GM19452 (cell line): ENCODE results near the gene HOXA5.

Experiments
- ATAC-seq: cut with Tn5 transposase; IDR thresholded peaks from one replicate; pipeline ENCODE4 v1.9.1; 2021; ENCODE audit not compliant: unreplicated experiment

Gene HOXA5

GRCh38 chr7:27160546-27161213 is 17.2 kb upstream of the HOXA5 start:
- ATAC-seq, result peak; percentile 66

DNA sequence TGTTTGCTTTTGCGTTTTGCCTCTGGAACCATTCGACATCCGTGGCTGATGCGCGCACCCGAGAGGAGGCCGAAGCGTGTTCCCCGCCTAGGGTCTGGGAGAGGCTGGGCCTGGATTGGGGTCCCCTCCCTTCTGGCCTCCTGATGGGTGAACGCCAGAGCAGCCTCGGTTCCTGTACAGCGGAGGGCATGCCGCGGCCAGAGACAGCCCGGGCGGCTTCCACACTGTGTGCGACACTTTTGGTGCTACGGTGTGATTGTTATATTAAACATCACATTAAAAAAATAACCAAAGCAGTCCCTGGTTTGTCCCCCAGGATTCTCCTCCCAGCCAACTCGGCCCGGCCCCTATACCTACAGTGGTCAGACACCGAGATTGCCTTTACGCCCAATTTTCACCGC is 16.7 kb upstream of the HOXA5 start:
- ATAC-seq, result no peak

GRCh38 chr7:27159266-27160144 is 16.0 kb upstream of the HOXA5 start:
- no peak for ATAC-seq

- ATAC-seq, result no peak
Measured at GRCh38 chr7:27158436-27159265, 15.2 kb upstream of the HOXA5 start.

DNA sequence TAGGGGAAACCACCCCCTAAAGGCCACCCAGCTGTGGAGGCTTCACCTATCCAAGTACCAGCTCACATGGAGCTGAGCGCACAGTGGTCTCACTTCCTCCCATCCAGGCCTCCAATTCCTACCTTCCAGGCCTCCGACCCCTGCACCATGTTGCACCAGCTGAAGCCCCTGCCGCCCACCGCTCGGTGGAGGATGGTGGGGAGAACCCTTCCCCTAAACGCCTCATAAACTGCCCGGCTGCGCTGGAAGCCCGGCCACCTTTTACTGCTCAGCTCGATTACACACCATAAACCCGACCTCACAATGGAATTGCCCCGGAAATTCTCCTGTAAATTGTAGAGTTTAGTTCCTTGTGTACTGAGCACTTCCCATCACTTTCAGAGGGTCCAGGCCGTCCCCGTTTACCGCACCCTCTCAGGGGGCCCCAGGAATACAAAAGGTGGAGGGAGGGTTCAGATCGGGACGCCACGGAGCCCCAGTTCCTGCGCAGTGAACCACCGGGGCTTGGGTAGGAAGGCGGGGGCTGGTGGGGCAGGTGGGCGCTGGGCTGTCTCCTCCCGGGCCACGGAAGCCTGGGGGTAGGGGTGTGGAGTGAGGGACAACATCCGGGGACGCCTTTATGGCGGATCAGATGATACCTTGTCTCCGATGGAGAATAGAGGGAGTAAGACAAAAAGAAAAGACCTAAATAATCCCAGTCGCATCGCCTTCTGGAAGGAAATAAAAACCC is 14.4 kb upstream of the HOXA5 start:
- ATAC-seq, result no peak

- ATAC-seq, result no peak
Measured at GRCh38 chr7:27156916-27157701, 13.6 kb upstream of the HOXA5 start.

- no peak for ATAC-seq
Measured at GRCh38 chr7:27156508-27156898, 13.0 kb upstream of the HOXA5 start, which contains the start of gene HOXA7. HOXA7 (minus strand) TSS chr7:27156675; CDS start chr7:27156545, 130 bp downstream.

- no peak for ATAC-seq
Measured at GRCh38 chr7:27155816-27156507, 12.5 kb upstream of the HOXA5 start.

DNA sequence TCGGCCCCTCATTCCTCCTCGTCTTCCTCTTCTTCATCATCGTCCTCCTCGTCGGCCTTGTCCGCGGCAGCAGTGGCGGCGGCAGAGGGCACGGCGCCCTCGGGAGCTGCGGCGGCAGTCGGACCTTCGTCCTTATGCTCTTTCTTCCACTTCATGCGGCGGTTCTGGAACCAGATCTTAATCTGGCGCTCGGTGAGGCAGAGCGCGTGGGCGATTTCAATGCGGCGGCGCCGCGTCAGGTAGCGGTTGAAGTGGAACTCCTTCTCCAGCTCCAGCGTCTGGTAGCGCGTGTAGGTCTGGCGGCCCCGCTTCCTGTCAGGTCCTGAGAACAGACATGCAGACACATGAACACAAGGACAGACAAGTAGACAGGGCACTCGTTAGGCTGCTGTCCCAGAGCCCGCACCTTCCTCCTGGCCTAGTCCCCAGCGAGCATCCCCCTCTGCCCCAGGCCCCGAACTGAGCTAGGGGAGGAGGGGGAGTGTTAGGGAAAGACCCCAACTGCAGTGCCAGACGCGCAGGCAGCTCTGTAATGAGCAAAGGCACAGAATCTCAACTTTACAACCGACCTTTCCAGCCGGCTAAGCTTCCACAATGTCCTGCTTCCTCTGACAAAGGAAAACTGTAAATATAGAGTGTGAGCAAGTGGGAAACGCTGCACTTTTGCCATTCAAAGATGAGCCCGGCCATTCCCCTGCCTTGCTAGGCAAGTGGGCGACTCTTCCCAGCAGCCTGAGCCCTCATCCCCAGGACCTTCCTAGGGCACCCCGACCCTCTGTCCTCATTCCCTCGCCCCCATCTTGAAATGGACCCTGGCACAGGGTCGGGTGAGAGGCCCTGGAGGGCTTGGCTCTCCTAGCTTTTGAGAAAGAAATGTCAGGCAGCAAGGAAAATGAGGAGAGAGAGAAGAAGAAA is 11.7 kb upstream of the HOXA5 start:
- ATAC-seq, result no peak

DNA sequence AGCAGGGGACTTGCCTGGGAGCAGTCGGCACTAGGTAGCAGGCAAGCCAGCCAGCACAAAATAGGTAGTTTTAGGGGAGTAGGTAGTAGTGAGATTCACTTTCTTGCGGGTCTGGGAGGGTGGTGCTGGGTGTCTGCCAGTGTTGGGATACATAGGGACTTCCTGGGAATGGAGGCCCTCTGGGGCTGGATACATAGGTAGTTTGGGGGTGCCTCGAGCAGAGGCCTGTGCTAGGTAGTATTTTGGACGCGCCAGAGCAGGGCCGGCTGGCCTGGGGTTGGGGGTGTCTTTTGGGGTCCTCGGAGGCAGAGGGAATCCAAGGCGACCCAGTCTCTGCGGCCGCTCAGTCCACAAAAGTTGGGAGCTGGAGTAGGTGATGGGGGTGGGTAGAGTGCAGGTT is 10.9 kb upstream of the HOXA5 start:
- ATAC-seq, result no peak

DNA sequence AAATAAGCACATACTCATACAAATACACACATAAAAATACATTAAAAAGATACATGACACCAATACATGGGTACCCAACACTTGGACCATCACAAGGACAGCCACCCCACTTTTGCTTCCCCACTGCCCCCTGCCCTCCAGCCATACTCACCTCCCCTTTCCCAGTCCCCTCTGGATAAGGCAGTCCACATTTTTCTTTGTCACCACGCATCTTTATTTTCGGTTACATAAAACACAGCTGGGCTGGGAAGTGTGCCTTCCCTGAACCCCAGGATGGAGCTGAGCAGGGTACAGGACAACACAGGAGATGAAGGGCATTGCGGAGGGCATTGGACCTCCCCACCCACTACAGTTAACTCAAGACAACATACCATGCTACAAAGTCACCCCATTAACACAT is 10.0 kb upstream of the HOXA5 start:
- ATAC-seq, result no peak

GRCh38 chr7:27152816-27153442 is 9.4 kb upstream of the HOXA5 start:
- ATAC-seq, result no peak

- ATAC-seq, result no peak
Measured at GRCh38 chr7:27151931-27152815, 8.7 kb upstream of the HOXA5 start, which contains the start of gene HOXA3. HOXA3 (minus strand) TSS chr7:27152583; CDS start chr7:27110640, 41,943 bp downstream.

DNA sequence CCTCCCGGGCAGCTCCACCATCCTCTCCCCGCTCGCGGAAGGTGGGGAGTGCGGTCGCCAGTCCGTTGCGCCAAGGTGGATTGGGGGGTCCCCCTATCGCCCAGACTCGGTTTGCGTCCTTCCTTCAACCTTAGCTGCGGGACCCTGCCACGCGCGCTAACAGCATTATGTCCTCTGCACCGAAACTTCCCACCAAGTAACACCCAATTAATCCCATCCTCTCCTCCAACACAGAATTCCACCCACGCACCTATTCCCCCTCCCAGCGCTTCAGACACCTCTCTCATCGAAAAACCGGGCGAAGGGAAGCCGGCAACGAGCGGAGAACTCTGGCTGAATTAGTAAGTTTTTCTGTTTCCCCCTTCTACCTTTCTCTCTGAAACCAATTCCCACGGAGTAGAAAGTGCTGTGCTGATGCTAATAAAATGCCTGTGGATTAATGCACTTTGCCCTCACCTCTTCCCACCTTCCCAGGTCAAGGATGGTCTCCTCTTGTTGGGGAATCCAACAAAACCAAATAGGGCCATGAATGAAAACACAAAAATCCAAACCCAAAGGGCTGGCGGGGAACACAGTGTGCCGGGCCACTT is 8.0 kb upstream of the HOXA5 start:
- no peak for ATAC-seq

DNA sequence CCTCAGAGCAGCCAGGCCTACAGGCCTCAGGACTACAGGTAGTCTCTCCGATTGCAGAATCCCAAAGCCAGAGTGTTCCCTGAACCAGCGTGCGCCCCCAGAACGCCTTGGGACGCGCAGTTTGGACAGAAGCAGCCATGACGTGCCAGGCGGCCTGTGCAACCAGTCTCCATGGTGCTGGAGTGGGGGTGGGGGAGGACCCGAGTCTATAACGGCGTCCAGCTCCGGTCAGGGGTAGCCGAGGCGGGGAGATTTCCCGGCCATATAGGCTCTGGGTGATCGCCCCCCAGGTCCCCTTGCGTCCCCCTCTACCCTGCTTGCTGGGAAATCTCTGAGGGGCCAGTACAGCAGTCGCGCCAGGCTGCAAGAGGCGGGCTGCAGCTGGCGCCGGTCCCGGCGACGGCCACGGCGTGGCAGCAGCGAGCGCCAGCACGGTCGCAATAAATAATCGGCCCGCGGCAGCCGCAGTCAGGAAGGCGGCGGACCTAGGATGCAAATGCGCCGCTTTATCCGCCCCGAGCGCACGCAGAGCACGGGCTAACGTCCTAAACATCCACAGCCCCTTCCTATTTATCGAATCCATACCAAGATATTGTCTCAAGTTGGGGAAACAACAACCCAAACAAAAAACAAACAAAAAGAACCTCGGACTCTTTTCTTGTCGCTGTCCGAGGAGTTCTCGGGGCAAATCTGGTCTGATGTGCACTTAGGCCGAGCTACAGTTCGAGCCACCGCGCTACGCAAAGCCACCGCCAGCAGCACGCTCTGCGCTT is 7.3 kb upstream of the HOXA5 start:
- ATAC-seq, result peak; percentile 74
